ENCODE data around the gene APP.

The APP gene

GRCh38 chr21:26115305-26115704, 55.3 kb downstream of the APP start:
- Mint-ChIP-seq H3K27me3 (no peaks in the 10 kb centered on the region), H3K27ac (no peak overlapping the region), H3K4me1 (peaks cover 3% of the 10 kb centered on the region), H3K9me3 (no peaks in the 10 kb centered on the region), H3K4me3 (no peak overlapping the region), H3K36me3 (no peaks in the 10 kb centered on the region)
- no peak for DNase-seq
- CTCF ChIA-PET, result no interaction called here

DNA sequence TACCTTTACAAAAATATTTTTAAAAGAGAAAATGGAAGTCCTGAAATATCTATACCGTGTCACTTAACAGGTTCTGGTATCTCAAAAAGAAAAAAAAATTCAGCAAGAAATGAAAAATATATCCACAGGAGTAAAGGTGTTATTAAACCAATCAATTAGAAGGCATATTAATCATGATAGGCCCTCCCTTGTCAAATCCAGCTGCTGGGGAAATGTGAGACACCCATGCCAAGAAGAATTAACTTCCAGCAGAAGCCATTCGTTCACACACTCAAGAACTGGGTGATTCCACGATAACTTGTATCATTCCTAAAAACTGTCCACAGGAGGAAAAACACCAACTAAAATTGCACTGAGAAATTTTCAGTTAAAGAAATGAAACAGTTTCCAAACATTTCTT, 57.6 kb downstream of the APP start:
- no peak overlapping the region for H3K4me3 Mint-ChIP-seq
- no peak for DNase-seq
- no peak overlapping the region for H3K27ac Mint-ChIP-seq
- H3K36me3 Mint-ChIP-seq, result peaks cover 4% of the 10 kb centered on the region
- CTCF ChIA-PET, result no interaction called here
- no peaks in the 10 kb centered on the region for H3K27me3 Mint-ChIP-seq
- H3K4me1 Mint-ChIP-seq, result peaks cover 3% of the 10 kb centered on the region
- H3K9me3 Mint-ChIP-seq, result no peaks in the 10 kb centered on the region

DNA sequence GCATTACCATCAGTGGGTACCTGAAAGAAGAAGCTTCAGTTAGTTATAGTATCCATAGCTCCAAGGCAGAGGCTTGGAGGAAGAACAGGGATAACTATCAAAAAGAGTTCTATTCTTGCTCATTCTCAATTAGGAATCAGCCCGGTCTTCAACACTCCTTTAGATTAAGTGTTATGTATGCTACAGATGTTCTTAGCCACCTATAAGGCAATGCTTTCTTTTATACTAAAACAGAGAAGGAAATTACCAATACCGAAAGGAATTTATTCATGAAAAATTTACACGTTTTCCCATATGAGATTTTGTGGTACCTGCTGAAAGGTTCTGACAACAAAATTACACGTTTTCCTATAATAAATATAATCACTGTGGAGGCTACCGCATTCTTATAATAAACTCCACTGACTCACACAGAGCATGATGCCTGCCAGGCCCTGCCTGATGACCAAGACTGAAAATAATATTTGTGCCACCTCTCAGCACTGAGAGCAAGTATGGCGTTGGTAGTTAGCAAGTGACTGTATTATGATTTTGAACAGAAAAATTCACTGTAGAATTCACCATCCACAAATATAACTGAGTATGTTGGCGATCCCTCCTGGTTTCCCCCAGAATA, 58.3 kb downstream of the APP start:
- DNase-seq, result no peak
- Mint-ChIP-seq H3K4me3 (no peak overlapping the region), H3K27me3 (no peaks in the 10 kb centered on the region), H3K4me1 (peaks cover 3% of the 10 kb centered on the region), H3K36me3 (peaks cover 4% of the 10 kb centered on the region), H3K9me3 (no peaks in the 10 kb centered on the region), H3K27ac (no peak overlapping the region)
- CTCF ChIA-PET, result no interaction called here

- no peak for DNase-seq
- Mint-ChIP-seq H3K27me3 (no peaks in the 10 kb centered on the region), H3K36me3 (peaks cover 4% of the 10 kb centered on the region), H3K4me3 (no peak overlapping the region), H3K27ac (no peak overlapping the region), H3K9me3 (no peaks in the 10 kb centered on the region), H3K4me1 (peaks cover 3% of the 10 kb centered on the region)
- CTCF ChIA-PET, result no interaction called here
Observed at GRCh38 chr21:26110715-26111114, 59.9 kb downstream of the APP start.

DNA sequence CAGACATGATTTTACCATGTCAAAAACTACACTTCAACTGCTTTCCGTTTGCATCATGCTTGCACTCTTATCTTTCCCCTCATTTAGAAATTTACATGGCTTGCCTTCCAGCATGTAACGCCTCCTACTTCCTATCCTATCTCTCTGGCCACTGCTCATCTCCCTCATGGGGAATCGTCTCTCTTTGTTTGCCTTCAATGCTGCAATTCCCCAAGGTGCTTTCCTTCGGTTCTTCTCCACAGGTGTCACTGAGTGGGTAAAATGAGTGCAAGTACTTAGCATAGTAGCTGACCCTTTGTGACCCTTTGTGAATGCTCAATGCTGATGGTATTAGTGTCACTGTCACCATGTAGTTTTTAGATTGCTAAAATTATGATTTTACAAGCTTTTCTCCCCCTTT, 63.1 kb downstream of the APP start:
- Mint-ChIP-seq H3K36me3 (peaks cover 4% of the 10 kb centered on the region), H3K4me1 (no peaks in the 10 kb centered on the region), H3K4me3 (no peak overlapping the region), H3K27me3 (no peaks in the 10 kb centered on the region), H3K27ac (no peak overlapping the region), H3K9me3 (no peaks in the 10 kb centered on the region)
- DNase-seq, result no peak
- CTCF ChIA-PET, result no interaction called here

DNA sequence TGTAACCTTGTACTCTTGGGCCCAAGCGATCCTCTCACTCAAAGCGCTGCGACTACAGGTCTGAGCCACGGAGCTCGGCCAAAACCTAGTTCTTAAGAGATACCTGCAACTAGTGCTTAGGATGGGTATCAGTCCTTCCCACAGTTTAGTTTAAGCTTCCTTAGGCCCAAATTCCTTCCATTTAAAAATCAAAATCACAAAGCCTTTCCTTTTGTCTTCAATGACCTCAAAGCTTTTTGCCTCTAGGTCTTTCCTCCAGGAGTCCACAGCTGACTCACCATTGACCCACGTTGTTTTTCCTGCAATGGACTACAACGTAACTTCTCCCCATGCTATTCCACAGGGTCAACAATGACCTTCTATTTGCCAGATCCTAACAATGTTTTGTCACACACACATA, 64.0 kb downstream of the APP start:
- Mint-ChIP-seq H3K27ac (no peak overlapping the region), H3K9me3 (no peaks in the 10 kb centered on the region), H3K36me3 (peaks cover 4% of the 10 kb centered on the region), H3K4me1 (no peaks in the 10 kb centered on the region), H3K4me3 (no peak overlapping the region), H3K27me3 (no peaks in the 10 kb centered on the region)
- CTCF ChIA-PET, result no interaction called here
- no peak for DNase-seq

GRCh38 chr21:26105819-26106218, 64.8 kb downstream of the APP start:
- CTCF ChIA-PET, result no interaction called here
- DNase-seq, result no peak
- Mint-ChIP-seq H3K27ac (no peak overlapping the region), H3K27me3 (no peaks in the 10 kb centered on the region), H3K4me3 (no peak overlapping the region), H3K36me3 (peaks cover 4% of the 10 kb centered on the region), H3K9me3 (no peaks in the 10 kb centered on the region), H3K4me1 (no peaks in the 10 kb centered on the region)

GRCh38 chr21:26100573-26100972, 70.0 kb downstream of the APP start:
- no peaks in the 10 kb centered on the region for H3K27me3 Mint-ChIP-seq
- H3K27ac Mint-ChIP-seq, result no peak overlapping the region
- no peak for DNase-seq
- no peaks in the 10 kb centered on the region for H3K36me3 Mint-ChIP-seq
- no peak overlapping the region for H3K4me3 Mint-ChIP-seq
- CTCF ChIA-PET, result no interaction called here
- H3K9me3 Mint-ChIP-seq, result no peaks in the 10 kb centered on the region
- no peaks in the 10 kb centered on the region for H3K4me1 Mint-ChIP-seq

- CTCF ChIA-PET, result no interaction called here
- no peak overlapping the region for H3K4me3 Mint-ChIP-seq
- no peak overlapping the region for H3K27ac Mint-ChIP-seq
Observed at GRCh38 chr21:26099610-26100219, 70.9 kb downstream of the APP start.

GRCh38 chr21:26098772-26099397, 71.7 kb downstream of the APP start:
- Mint-ChIP-seq H3K27me3 (no peaks in the 10 kb centered on the region), H3K9me3 (no peaks in the 10 kb centered on the region), H3K27ac (no peak overlapping the region), H3K4me3 (no peak overlapping the region), H3K4me1 (no peaks in the 10 kb centered on the region), H3K36me3 (no peaks in the 10 kb centered on the region)
- CTCF ChIA-PET, result no interaction called here
- no peak for DNase-seq

More at GRCh38 chr21:26099610-26100219, 70.9 kb downstream of the APP start:
- Mint-ChIP-seq H3K9me3 (no peaks in the 10 kb centered on the region), H3K36me3 (no peaks in the 10 kb centered on the region), H3K27me3 (no peaks in the 10 kb centered on the region), H3K4me1 (no peaks in the 10 kb centered on the region)
- DNase-seq, result no peak

DNA sequence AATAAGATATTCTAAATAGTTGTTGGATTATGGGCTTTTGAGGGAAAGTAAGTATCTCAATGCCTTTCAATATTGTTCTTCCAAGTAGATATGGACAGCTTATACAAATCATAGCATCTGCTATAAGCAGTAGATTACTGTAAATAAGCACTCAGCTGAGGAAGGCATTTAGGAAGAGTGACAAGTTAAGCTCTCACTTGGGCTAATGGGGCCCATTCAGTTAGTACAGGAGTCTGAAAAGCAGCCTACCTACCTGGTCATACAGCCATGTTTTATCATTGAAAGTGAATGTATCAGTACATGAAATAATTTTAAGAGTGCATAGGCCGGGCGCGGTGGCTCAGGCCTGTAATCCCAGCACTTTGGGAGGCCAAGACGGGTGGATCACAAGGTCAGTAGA, 73.1 kb downstream of the APP start:
- DNase-seq, result no peak
- Mint-ChIP-seq H3K27ac (no peak overlapping the region), H3K4me1 (no peaks in the 10 kb centered on the region), H3K27me3 (no peaks in the 10 kb centered on the region), H3K9me3 (no peaks in the 10 kb centered on the region), H3K36me3 (no peaks in the 10 kb centered on the region), H3K4me3 (no peak overlapping the region)
- CTCF ChIA-PET, result interaction anchor here (0.7 kb wide), 1 partner anchor 68 kb away, joined by 3 read pairs; no protein-coding TSS in a partner anchor

GRCh38 chr21:26096494-26097371, 73.8 kb downstream of the APP start:
- Mint-ChIP-seq H3K36me3 (no peaks in the 10 kb centered on the region), H3K9me3 (no peaks in the 10 kb centered on the region), H3K4me1 (no peaks in the 10 kb centered on the region), H3K27me3 (no peaks in the 10 kb centered on the region), H3K27ac (no peak overlapping the region), H3K4me3 (no peak overlapping the region)
- DNase-seq, result no peak
- CTCF ChIA-PET, result no interaction called here

GRCh38 chr21:26095131-26095530, 75.4 kb downstream of the APP start:
- Mint-ChIP-seq H3K9me3 (no peaks in the 10 kb centered on the region), H3K4me3 (no peak overlapping the region), H3K4me1 (no peaks in the 10 kb centered on the region), H3K27ac (no peak overlapping the region), H3K36me3 (no peaks in the 10 kb centered on the region), H3K27me3 (no peaks in the 10 kb centered on the region)
- no peak for DNase-seq
- CTCF ChIA-PET, result no interaction called here

DNA sequence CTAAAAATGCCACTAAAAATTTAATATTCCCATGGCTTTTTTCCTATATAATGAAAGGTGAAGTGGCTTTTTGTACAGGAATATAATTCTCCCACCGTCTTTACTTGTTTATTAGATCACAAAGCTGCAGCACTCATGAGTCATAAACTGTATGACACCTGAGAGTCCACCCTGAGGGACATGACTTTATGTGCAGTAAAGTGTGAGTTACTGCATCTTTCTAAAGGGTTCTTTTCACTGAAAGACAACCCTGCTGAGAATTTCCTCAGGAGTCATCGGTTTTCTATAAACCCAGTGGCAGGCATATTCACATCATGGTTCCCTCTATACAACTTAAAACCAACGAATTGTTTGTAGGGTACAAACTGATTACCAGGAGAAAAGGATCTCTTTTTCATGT, 77.4 kb downstream of the APP start:
- CTCF ChIA-PET, result no interaction called here
- no peak overlapping the region for H3K4me3 Mint-ChIP-seq
- H3K9me3 Mint-ChIP-seq, result no peaks in the 10 kb centered on the region
- DNase-seq, result no peak
- H3K27ac Mint-ChIP-seq, result no peak overlapping the region
- no peaks in the 10 kb centered on the region for H3K4me1 Mint-ChIP-seq
- peaks cover 3% of the 10 kb centered on the region for H3K36me3 Mint-ChIP-seq
- no peaks in the 10 kb centered on the region for H3K27me3 Mint-ChIP-seq

Measured in activated naive CD4-positive, alpha-beta T cell treated with anti-CD3 and anti-CD28 coated beads, Interleukin-2, amount 10 ng/mL, durations not matched to agents 7 days and 5 days (primary cell).